Panc1 (cell line): ENCODE measurements around the gene INO80D. TPM values are rescaled to one million over a fixed set of nuclear protein-coding genes. Genes with fewer than 3 reads are reported as not detected.

ENCODE experiments used
- ATAC-seq: fragments of 200-7000 bp; cut with Tn5 transposase; 2 replicates; pipeline ENCODE4 v1.9.1; 2020; ENCODE audit warnings: mild to moderate bottlenecking, moderate library complexity
- BruUV-seq: library from RNA; stranded (reverse); fragments of 400-500 nt; replicated peaks from 2 replicates; lab custom pipeline; 2021; lab: Mats Ljungman, UMichigan
- CTCF ChIA-PET: fragments of 300-600 bp; sonication (Branson Sonifier 250); formaldehyde crosslinking; loops from one replicate; lab custom pipeline; 2022; ENCODE audit warnings: antibody characterized with exemption; lab: Charles Lee
- POLR2A ChIA-PET: fragments of 300-600 bp; sonication (Branson Sonifier 250); formaldehyde crosslinking; loops from one replicate; lab custom pipeline; 2022; ENCODE audit warnings: antibody characterized with exemption; lab: Charles Lee
- DNase-seq: peaks from one replicate; pipeline ENCODE4 v3.0.0-alpha.2; 2010; ENCODE audit warnings: low read depth, low spot score
- H3K27ac ChIP-seq: 2 replicates; pipeline ENCODE4 v1.5.1; 2011; ENCODE audit warnings: mild to moderate bottlenecking, low read length, inconsistent platforms
- H3K27me3 ChIP-seq: fragments of 200-500 bp; sonication (Bioruptor generic); 2 replicates; pipeline ENCODE4 v1.6.0; 2014; ENCODE audit warnings: low read length, inconsistent platforms; ENCODE audit not compliant: control insufficient read depth, insufficient read depth
- H3K36me3 ChIP-seq: fragments of 200-500 bp; sonication (Bioruptor generic); 2 replicates; pipeline ENCODE4 v1.5.1; 2014; ENCODE audit warnings: inconsistent platforms, mild to moderate bottlenecking, low read length, moderate library complexity; ENCODE audit not compliant: control insufficient read depth, insufficient read depth
- H3K4me1 ChIP-seq: 2 replicates; pipeline ENCODE4 v1.5.1; 2011; ENCODE audit warnings: inconsistent platforms, mild to moderate bottlenecking, low read length, moderate library complexity; ENCODE audit not compliant: control insufficient read depth, insufficient read depth
- H3K4me3 ChIP-seq, 2 experiments: 2 replicates each; pipeline ENCODE4 v1.5.1; 2011 to 2012; ENCODE audit warnings: low read depth in 2 of 2, low read length in 2 of 2, mild to moderate bottlenecking in 2 of 2, inconsistent platforms in 1 of 2, moderate library complexity in 1 of 2
- H3K9me3 ChIP-seq: fragments of 200-500 bp; sonication (Bioruptor generic); 2 replicates; pipeline ENCODE4 v1.5.1; 2014; ENCODE audit warnings: low read depth, mild to moderate bottlenecking, inconsistent platforms, low read length, moderate library complexity; ENCODE audit not compliant: control insufficient read depth, insufficient read depth
- POLR2AphosphoS5 ChIP-seq: IDR thresholded peaks from 2 replicates; pipeline ENCODE4 v1.6.1; 2012; ENCODE audit warnings: mild to moderate bottlenecking, low read depth, low read length, moderate library complexity
- SIN3A ChIP-seq: IDR thresholded peaks from 2 replicates; pipeline ENCODE4 v1.6.1; 2012; ENCODE audit warnings: low read depth, mild to moderate bottlenecking, low read length, moderate library complexity, borderline replicate concordance; ENCODE audit not compliant: insufficient read depth
- TCF7L2 ChIP-seq: IDR thresholded peaks from 2 replicates; pipeline ENCODE4 v1.6.1; 2011; ENCODE audit warnings: mild to moderate bottlenecking, low read depth, low read length, inconsistent platforms
- in situ Hi-C: cut with HindIII; loops from 2 replicates; pipeline ENCODE4 v1.10.0; 2016; ENCODE audit warnings: low sequenced_read_pairs, low pct_unique_long_range_greater_than_20kb
- intact Hi-C: fragments of 100-400 bp; cut with micrococcal nuclease; formaldehyde crosslinking; loops from one replicate; pipeline ENCODE4 v1.10.0; 2022; ENCODE audit not compliant: unreplicated experiment
- total RNA-seq: library from RNA; stranded (reverse); gene quantifications from one replicate; pipeline ENCODE4 v1.2.1, GENCODE V29; 2021; ENCODE audit not compliant: unreplicated experiment
- TF ChIP-seq, protein P1 (sequence below): fragments of 450-650 bp; IDR thresholded peaks from 2 replicates; pipeline ENCODE4 v1.5.1; 2017; ENCODE audit warnings: mild to moderate bottlenecking
- TF ChIP-seq, protein P2 (sequence below), 2 experiments: IDR thresholded peaks; 2 replicates each; pipeline ENCODE4 v1.6.1; 2011 to 2012; ENCODE audit warnings: low read depth in 2 of 2, control low read depth in 1 of 2, low read length in 1 of 2, mild to moderate bottlenecking in 1 of 2, moderate library complexity in 1 of 2; ENCODE audit not compliant: insufficient read depth in 1 of 2

The INO80D gene
- total RNA-seq, 1 experiment from 2014 or later = 17.9 TPM

- in situ Hi-C loops (no loop called here), intact Hi-C loops (no loop called here)
- ATAC-seq (no peak), DNase-seq (no peak)
- no TSS peak for BruUV-seq
- H3K27me3 ChIP-seq = no peaks in the 10 kb centered on the region
- peak overlapping the region; percentile 78 to 88 for H3K4me3 ChIP-seq
- peaks cover 2% of the 10 kb centered on the region; the same call in 1 of the 2 replicates for H3K36me3 ChIP-seq
- TF ChIP-seq POLR2AphosphoS5 = no peak
- TF ChIP-seq, protein P1, sequence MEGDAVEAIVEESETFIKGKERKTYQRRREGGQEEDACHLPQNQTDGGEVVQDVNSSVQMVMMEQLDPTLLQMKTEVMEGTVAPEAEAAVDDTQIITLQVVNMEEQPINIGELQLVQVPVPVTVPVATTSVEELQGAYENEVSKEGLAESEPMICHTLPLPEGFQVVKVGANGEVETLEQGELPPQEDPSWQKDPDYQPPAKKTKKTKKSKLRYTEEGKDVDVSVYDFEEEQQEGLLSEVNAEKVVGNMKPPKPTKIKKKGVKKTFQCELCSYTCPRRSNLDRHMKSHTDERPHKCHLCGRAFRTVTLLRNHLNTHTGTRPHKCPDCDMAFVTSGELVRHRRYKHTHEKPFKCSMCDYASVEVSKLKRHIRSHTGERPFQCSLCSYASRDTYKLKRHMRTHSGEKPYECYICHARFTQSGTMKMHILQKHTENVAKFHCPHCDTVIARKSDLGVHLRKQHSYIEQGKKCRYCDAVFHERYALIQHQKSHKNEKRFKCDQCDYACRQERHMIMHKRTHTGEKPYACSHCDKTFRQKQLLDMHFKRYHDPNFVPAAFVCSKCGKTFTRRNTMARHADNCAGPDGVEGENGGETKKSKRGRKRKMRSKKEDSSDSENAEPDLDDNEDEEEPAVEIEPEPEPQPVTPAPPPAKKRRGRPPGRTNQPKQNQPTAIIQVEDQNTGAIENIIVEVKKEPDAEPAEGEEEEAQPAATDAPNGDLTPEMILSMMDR = no peak
- TF ChIP-seq, protein P2, sequence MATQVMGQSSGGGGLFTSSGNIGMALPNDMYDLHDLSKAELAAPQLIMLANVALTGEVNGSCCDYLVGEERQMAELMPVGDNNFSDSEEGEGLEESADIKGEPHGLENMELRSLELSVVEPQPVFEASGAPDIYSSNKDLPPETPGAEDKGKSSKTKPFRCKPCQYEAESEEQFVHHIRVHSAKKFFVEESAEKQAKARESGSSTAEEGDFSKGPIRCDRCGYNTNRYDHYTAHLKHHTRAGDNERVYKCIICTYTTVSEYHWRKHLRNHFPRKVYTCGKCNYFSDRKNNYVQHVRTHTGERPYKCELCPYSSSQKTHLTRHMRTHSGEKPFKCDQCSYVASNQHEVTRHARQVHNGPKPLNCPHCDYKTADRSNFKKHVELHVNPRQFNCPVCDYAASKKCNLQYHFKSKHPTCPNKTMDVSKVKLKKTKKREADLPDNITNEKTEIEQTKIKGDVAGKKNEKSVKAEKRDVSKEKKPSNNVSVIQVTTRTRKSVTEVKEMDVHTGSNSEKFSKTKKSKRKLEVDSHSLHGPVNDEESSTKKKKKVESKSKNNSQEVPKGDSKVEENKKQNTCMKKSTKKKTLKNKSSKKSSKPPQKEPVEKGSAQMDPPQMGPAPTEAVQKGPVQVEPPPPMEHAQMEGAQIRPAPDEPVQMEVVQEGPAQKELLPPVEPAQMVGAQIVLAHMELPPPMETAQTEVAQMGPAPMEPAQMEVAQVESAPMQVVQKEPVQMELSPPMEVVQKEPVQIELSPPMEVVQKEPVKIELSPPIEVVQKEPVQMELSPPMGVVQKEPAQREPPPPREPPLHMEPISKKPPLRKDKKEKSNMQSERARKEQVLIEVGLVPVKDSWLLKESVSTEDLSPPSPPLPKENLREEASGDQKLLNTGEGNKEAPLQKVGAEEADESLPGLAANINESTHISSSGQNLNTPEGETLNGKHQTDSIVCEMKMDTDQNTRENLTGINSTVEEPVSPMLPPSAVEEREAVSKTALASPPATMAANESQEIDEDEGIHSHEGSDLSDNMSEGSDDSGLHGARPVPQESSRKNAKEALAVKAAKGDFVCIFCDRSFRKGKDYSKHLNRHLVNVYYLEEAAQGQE (IDR thresholded peaks at IDR 0.05; ENCODE audit: insufficient read depth in 1 of 2, low read depth in 2 of 2, low read length in 1 of 2) = no peak
- no peak for TF ChIP-seq SIN3A
- no peak for TF ChIP-seq TCF7L2
- peaks cover 17% of the 10 kb centered on the region; the same call in 1 of the 2 replicates for H3K4me1 ChIP-seq
- ChIA-PET CTCF (interaction anchor here (0.6 kb wide), 1 partner anchor 16 kb away, joined by 6 read pairs; no protein-coding TSS in a partner anchor), POLR2A (interaction anchor here (0.6 to 0.7 kb wide), 2 partner anchors 16 to 724 kb away, joined by 3 to 4 read pairs; no protein-coding TSS in a partner anchor)
- no peaks in the 10 kb centered on the region for H3K9me3 ChIP-seq
- H3K27ac ChIP-seq = peak overlapping the region; percentile 94
These were observed 2.2 kb downstream of the INO80D start for GRCh38 chr2:206083602-206084438.

GRCh38 chr2:206082298-206082843, 3.6 kb downstream of the INO80D start:
- 0 out of 2 replicates have a peak overlapping the region, but pooled peaks have one; percentile 9 for H3K27ac ChIP-seq
- no peak for TF ChIP-seq POLR2AphosphoS5
- TF ChIP-seq, protein P1 = no peak
- TF ChIP-seq, protein P2 (IDR thresholded peaks at IDR 0.05; ENCODE audit: insufficient read depth in 1 of 2, low read depth in 2 of 2, low read length in 1 of 2) = no peak
- no peak for TF ChIP-seq TCF7L2
- TF ChIP-seq SIN3A = no peak
- no peaks in the 10 kb centered on the region for H3K27me3 ChIP-seq
- in situ Hi-C loops = no loop called here
- no peak overlapping the region for H3K4me3 ChIP-seq
- ChIA-PET POLR2A (interaction anchor here (0.7 kb wide), 1 partner anchor 11 kb away, joined by 3 read pairs; no protein-coding TSS in a partner anchor), CTCF (no interaction called here)
- no peak for ATAC-seq
- H3K9me3 ChIP-seq = no peaks in the 10 kb centered on the region
- BruUV-seq = no TSS peak
- intact Hi-C loops = no loop called here
- no peak for DNase-seq
- peaks cover 17% of the 10 kb centered on the region; the same call in 1 of the 2 replicates for H3K4me1 ChIP-seq
- peaks cover 2% of the 10 kb centered on the region; the same call in 1 of the 2 replicates for H3K36me3 ChIP-seq
